ENCODE data around the gene CRTC2. TPM values are rescaled to one million over a fixed set of nuclear protein-coding genes. Genes with fewer than 3 reads are reported as not detected.

The CRTC2 gene
- polyA plus RNA-seq, 2 donors, result 17.0 to 36.8 TPM

- WGBS, 2 donors, result 0 to 1% methylated on average over 16 of the region's 16 CpGs
- H3K27me3 ChIP-seq (ENCODE audit: control insufficient read depth in 1 of 2, insufficient read depth in 2 of 2, low read length in 2 of 2), result no peaks in the 10 kb centered on the region
- H3K9me3 ChIP-seq (ENCODE audit: control insufficient read depth in 2 of 2, insufficient read depth in 1 of 2, low read depth in 1 of 2, low read length in 1 of 2), result no peaks in the 10 kb centered on the region
- H3K27ac ChIP-seq (ENCODE audit: low read depth in 2 of 2, low read length in 1 of 2), result peak overlapping the region; percentile 79 to 94
- H3K36me3 ChIP-seq (ENCODE audit: control insufficient read depth in 2 of 2, insufficient read depth in 2 of 2, low read length in 1 of 2), result peaks cover 6 to 15% of the 10 kb centered on the region in 2 donors
- H3K4me1 ChIP-seq (ENCODE audit: control insufficient read depth in 2 of 2, insufficient read depth in 2 of 2, low read length in 1 of 2), result no peaks in the 10 kb centered on the region
- peak overlapping the region; percentile 85 to 97 for H3K4me3 ChIP-seq (ENCODE audit: low read depth in 1 of 2, low read length in 2 of 2)
Observed at GRCh38 chr1:153976819-153977249, 18.4 kb upstream of the CRTC2 start.

GRCh38 chr1:153973525-153973924 is 15.1 kb upstream of the CRTC2 start:
- Histone ChIP-seq H3K27ac (ENCODE audit: low read depth in 2 of 2, low read length in 1 of 2) (no peak overlapping the region), H3K4me1 (ENCODE audit: control insufficient read depth in 2 of 2, insufficient read depth in 2 of 2, low read length in 1 of 2) (peaks cover 0 to under 1% of the 10 kb centered on the region in 2 donors), H3K9me3 (ENCODE audit: control insufficient read depth in 2 of 2, insufficient read depth in 1 of 2, low read depth in 1 of 2, low read length in 1 of 2) (no peaks in the 10 kb centered on the region), H3K27me3 (ENCODE audit: control insufficient read depth in 1 of 2, insufficient read depth in 2 of 2, low read length in 2 of 2) (no peaks in the 10 kb centered on the region), H3K4me3 (ENCODE audit: low read depth in 1 of 2, low read length in 2 of 2) (no peak overlapping the region), H3K36me3 (ENCODE audit: control insufficient read depth in 2 of 2, insufficient read depth in 2 of 2, low read length in 1 of 2) (peaks cover 6 to 15% of the 10 kb centered on the region in 2 donors)
- WGBS, 2 donors, result 79 to 84% methylated on average over 7 of the region's 7 CpGs

GRCh38 chr1:153973071-153973470 is 14.7 kb upstream of the CRTC2 start:
- no peaks in the 10 kb centered on the region for H3K9me3 ChIP-seq (ENCODE audit: control insufficient read depth in 2 of 2, insufficient read depth in 1 of 2, low read depth in 1 of 2, low read length in 1 of 2)
- H3K4me1 ChIP-seq (ENCODE audit: control insufficient read depth in 2 of 2, insufficient read depth in 2 of 2, low read length in 1 of 2), result peaks cover 0 to 4% of the 10 kb centered on the region in 2 donors
- 92 to 95% methylated on average over 3 of the region's 3 CpGs for WGBS, 2 donors
- no peak overlapping the region for H3K4me3 ChIP-seq (ENCODE audit: low read depth in 1 of 2, low read length in 2 of 2)
- H3K27ac ChIP-seq (ENCODE audit: low read depth in 2 of 2, low read length in 1 of 2), result no peak overlapping the region
- peaks cover 6 to 15% of the 10 kb centered on the region in 2 donors for H3K36me3 ChIP-seq (ENCODE audit: control insufficient read depth in 2 of 2, insufficient read depth in 2 of 2, low read length in 1 of 2)
- H3K27me3 ChIP-seq (ENCODE audit: control insufficient read depth in 1 of 2, insufficient read depth in 2 of 2, low read length in 2 of 2), result no peaks in the 10 kb centered on the region

DNA sequence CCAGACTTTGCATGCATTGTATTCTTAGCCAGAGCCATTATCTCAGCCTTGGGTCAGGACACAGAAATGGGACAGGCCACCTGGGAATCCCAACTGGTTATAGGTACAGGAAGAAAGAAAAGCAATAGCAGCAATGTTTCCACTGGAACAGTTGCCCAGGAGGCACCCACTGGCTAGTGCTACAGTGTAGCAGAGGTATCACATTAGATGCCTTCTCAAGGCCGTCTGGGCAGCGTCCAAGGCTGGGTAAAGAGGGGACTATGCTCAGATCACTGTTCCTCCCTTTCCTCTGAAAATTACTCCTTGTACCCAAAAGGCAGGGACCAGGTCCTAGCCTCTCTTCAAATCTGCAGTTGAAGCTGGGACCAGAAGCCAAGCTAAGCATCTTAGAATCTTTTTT is 11.9 kb upstream of the CRTC2 start:
- H3K9me3 ChIP-seq (ENCODE audit: control insufficient read depth in 2 of 2, insufficient read depth in 1 of 2, low read depth in 1 of 2, low read length in 1 of 2), result no peaks in the 10 kb centered on the region
- 62 to 90% methylated on average over 2 of the region's 2 CpGs for WGBS, 2 donors
- peaks cover 6 to 13% of the 10 kb centered on the region in 2 donors for H3K36me3 ChIP-seq (ENCODE audit: control insufficient read depth in 2 of 2, insufficient read depth in 2 of 2, low read length in 1 of 2)
- peaks cover 0 to 4% of the 10 kb centered on the region in 2 donors for H3K4me1 ChIP-seq (ENCODE audit: control insufficient read depth in 2 of 2, insufficient read depth in 2 of 2, low read length in 1 of 2)
- no peak overlapping the region for H3K27ac ChIP-seq (ENCODE audit: low read depth in 2 of 2, low read length in 1 of 2)
- H3K27me3 ChIP-seq (ENCODE audit: control insufficient read depth in 1 of 2, insufficient read depth in 2 of 2, low read length in 2 of 2), result no peaks in the 10 kb centered on the region
- no peak overlapping the region for H3K4me3 ChIP-seq (ENCODE audit: low read depth in 1 of 2, low read length in 2 of 2)

DNA sequence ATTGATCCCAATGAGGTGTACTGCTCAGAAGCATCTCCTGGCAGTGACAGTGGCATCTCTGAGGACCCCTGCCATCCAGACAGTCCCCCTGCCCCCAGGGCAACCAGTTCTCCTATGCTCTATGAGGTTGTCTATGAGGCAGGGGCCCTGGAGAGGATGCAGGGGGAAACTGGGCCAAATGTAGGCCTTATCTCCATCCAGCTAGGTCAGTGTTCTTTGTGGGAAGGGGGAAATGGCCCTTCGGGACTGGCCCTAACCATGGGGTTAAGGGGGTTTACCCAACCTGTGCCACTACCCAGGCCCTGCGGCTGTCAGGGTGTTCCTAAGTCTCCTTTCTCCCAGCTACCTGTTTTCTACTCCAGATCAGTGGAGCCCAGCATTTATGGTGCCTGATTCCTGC is 10.6 kb upstream of the CRTC2 start:
- Histone ChIP-seq H3K9me3 (ENCODE audit: control insufficient read depth in 2 of 2, insufficient read depth in 1 of 2, low read depth in 1 of 2, low read length in 1 of 2) (no peaks in the 10 kb centered on the region), H3K27me3 (ENCODE audit: control insufficient read depth in 1 of 2, insufficient read depth in 2 of 2, low read length in 2 of 2) (no peaks in the 10 kb centered on the region), H3K27ac (ENCODE audit: low read depth in 2 of 2, low read length in 1 of 2) (no peak overlapping the region), H3K36me3 (ENCODE audit: control insufficient read depth in 2 of 2, insufficient read depth in 2 of 2, low read length in 1 of 2) (peaks cover 5 to 9% of the 10 kb centered on the region in 2 donors), H3K4me3 (ENCODE audit: low read depth in 1 of 2, low read length in 2 of 2) (no peak overlapping the region), H3K4me1 (ENCODE audit: control insufficient read depth in 2 of 2, insufficient read depth in 2 of 2, low read length in 1 of 2) (peaks cover 0 to 4% of the 10 kb centered on the region in 2 donors)
- 88 to 91% methylated on average over 2 of the region's 2 CpGs for WGBS, 2 donors

GRCh38 chr1:153968408-153968807 is 10.0 kb upstream of the CRTC2 start:
- Histone ChIP-seq H3K4me1 (ENCODE audit: control insufficient read depth in 2 of 2, insufficient read depth in 2 of 2, low read length in 1 of 2) (peaks cover 0 to 4% of the 10 kb centered on the region in 2 donors), H3K27me3 (ENCODE audit: control insufficient read depth in 1 of 2, insufficient read depth in 2 of 2, low read length in 2 of 2) (no peaks in the 10 kb centered on the region), H3K9me3 (ENCODE audit: control insufficient read depth in 2 of 2, insufficient read depth in 1 of 2, low read depth in 1 of 2, low read length in 1 of 2) (no peaks in the 10 kb centered on the region), H3K27ac (ENCODE audit: low read depth in 2 of 2, low read length in 1 of 2) (peak overlapping the region; percentile 95 to 96), H3K36me3 (ENCODE audit: control insufficient read depth in 2 of 2, insufficient read depth in 2 of 2, low read length in 1 of 2) (peaks cover 0 to 3% of the 10 kb centered on the region in 2 donors), H3K4me3 (ENCODE audit: low read depth in 1 of 2, low read length in 2 of 2) (peak overlapping the region; percentile 66 to 78)
- 17 to 20% methylated on average over 13 of the region's 13 CpGs for WGBS, 2 donors

DNA sequence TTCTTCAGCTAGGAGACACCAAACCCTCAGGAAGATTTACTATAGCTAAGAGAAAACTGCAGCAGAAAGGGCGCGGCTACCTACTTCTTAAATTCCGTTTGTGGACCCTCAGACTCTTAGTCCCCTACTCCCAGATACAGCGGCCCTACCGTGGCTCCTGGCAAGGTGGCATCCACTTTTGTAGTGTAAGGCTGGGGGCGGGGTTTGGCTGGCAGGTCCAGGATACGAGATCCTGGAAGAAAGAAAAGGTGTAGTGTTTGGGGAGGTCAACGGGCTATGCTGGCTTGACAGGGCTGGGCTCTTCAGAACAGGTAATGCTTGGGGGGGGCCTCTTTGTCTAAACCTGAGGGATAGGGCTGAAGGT is 9.6 kb upstream of the CRTC2 start:
- 2% methylated on average over 8 of the region's 8 CpGs for WGBS, 2 donors
- H3K27me3 ChIP-seq (ENCODE audit: control insufficient read depth in 1 of 2, insufficient read depth in 2 of 2, low read length in 2 of 2), result no peaks in the 10 kb centered on the region
- H3K4me3 ChIP-seq (ENCODE audit: low read depth in 1 of 2, low read length in 2 of 2), result peak overlapping the region; percentile 66 to 78
- no peaks in the 10 kb centered on the region for H3K9me3 ChIP-seq (ENCODE audit: control insufficient read depth in 2 of 2, insufficient read depth in 1 of 2, low read depth in 1 of 2, low read length in 1 of 2)
- no peaks in the 10 kb centered on the region for H3K36me3 ChIP-seq (ENCODE audit: control insufficient read depth in 2 of 2, insufficient read depth in 2 of 2, low read length in 1 of 2)
- H3K4me1 ChIP-seq (ENCODE audit: control insufficient read depth in 2 of 2, insufficient read depth in 2 of 2, low read length in 1 of 2), result peaks cover 0 to 7% of the 10 kb centered on the region in 2 donors
- peak overlapping the region; percentile 95 to 96 for H3K27ac ChIP-seq (ENCODE audit: low read depth in 2 of 2, low read length in 1 of 2)

DNA sequence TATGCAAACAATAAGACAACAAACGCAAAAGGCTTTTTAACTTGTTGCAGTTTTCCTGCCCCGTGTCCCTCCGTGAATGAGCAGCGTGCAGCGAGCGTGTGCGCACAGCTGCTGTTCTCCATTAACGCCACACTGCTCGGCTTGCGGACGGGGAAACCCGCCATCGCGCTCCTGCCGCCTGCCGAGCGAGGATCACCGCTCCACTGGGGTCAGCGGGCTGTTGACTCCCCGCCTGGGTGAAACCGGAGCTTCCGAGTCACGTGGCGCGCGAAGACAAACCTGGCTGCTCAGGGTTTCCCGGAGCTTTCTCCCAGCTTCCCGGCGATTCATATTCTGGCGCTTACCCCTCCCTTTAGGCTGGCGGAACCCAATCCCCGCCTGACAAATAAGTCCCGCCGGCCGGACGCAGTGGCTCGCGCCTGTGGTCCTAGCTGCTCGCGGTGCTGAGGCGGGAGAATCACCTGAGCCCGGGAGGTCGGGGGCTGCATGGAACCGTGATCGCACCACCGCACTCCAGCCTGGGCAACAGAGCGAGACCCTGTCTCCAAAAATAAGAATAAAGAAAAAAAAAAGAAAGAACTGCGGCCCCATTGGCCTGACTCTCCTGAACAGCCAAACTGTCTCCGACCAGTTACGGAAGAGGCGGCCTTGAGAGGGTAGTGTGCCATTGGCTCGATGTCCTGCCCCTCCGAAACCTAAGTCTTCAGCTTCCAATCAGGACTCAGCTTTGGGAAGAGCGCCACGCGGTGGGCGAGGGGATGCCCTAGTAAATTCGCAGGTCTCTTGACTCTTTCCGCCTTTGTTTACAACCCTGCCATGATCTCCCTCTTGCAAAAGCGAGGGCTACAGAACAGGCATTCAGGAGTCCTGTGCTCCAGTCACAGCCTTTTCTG is 8.9 kb upstream of the CRTC2 start, which contains the start of gene CREB3L4:
TSS of gene CREB3L4 (plus strand) at position 796 of the 893 bp plus-strand sequence. CDS start 624 bp downstream, outside the sequence.
- 0 to 1% methylated on average over 60 of the region's 60 CpGs for WGBS, 2 donors
- H3K27me3 ChIP-seq (ENCODE audit: control insufficient read depth in 1 of 2, insufficient read depth in 2 of 2, low read length in 2 of 2), result no peaks in the 10 kb centered on the region
- peak within 1 kb of the TSS; percentile 66 to 78 for H3K4me3 ChIP-seq (ENCODE audit: low read depth in 1 of 2, low read length in 2 of 2)
- peaks cover 3 to 7% of the 10 kb centered on the region in 2 donors for H3K4me1 ChIP-seq (ENCODE audit: control insufficient read depth in 2 of 2, insufficient read depth in 2 of 2, low read length in 1 of 2)
- peak within 1 kb of the TSS; percentile 95 to 96 for H3K27ac ChIP-seq (ENCODE audit: low read depth in 2 of 2, low read length in 1 of 2)
- no peaks in the 10 kb centered on the region for H3K36me3 ChIP-seq (ENCODE audit: control insufficient read depth in 2 of 2, insufficient read depth in 2 of 2, low read length in 1 of 2)
- no peaks in the 10 kb centered on the region for H3K9me3 ChIP-seq (ENCODE audit: control insufficient read depth in 2 of 2, insufficient read depth in 1 of 2, low read depth in 1 of 2, low read length in 1 of 2)

GRCh38 chr1:153963850-153964331 is 5.5 kb upstream of the CRTC2 start:
- no peaks in the 10 kb centered on the region for H3K27me3 ChIP-seq (ENCODE audit: control insufficient read depth in 1 of 2, insufficient read depth in 2 of 2, low read length in 2 of 2)
- peaks cover 0 to 7% of the 10 kb centered on the region in 2 donors for H3K36me3 ChIP-seq (ENCODE audit: control insufficient read depth in 2 of 2, insufficient read depth in 2 of 2, low read length in 1 of 2)
- peaks cover 7 to 14% of the 10 kb centered on the region in 2 donors for H3K4me1 ChIP-seq (ENCODE audit: control insufficient read depth in 2 of 2, insufficient read depth in 2 of 2, low read length in 1 of 2)
- H3K9me3 ChIP-seq (ENCODE audit: control insufficient read depth in 2 of 2, insufficient read depth in 1 of 2, low read depth in 1 of 2, low read length in 1 of 2), result no peaks in the 10 kb centered on the region
- WGBS, 2 donors, result 0 to 2% methylated on average over 22 of the region's 22 CpGs
- peak overlapping the region; percentile 66 to 83 for H3K4me3 ChIP-seq (ENCODE audit: low read depth in 1 of 2, low read length in 2 of 2)
- peak overlapping the region; percentile 90 to 99 for H3K27ac ChIP-seq (ENCODE audit: low read depth in 2 of 2, low read length in 1 of 2)
